Progenitor cell of endocrine pancreas (in vitro differentiated cells): ENCODE measurements around the gene C22orf31. TPM values are rescaled to one million over a fixed set of nuclear protein-coding genes. Genes with fewer than 3 reads are reported as not detected.

ENCODE experiments used
- DNase-seq: peaks from one replicate; pipeline ENCODE4 v3.0.0; 2021; ENCODE audit warnings: low spot score; ENCODE audit not compliant: unreplicated experiment
- H3K27ac Mint-ChIP-seq: 2 replicates; pipeline ENCODE4 v1.8.0; 2021; ENCODE audit warnings: mild to moderate bottlenecking, moderate library complexity, mixed read lengths
- H3K27me3 Mint-ChIP-seq: 2 replicates; pipeline ENCODE4 v1.8.0; 2021; ENCODE audit warnings: mixed read lengths
- H3K36me3 Mint-ChIP-seq: 2 replicates; pipeline ENCODE4 v1.8.0; 2022; ENCODE audit warnings: mixed read lengths; ENCODE audit not compliant: insufficient read depth
- H3K4me1 Mint-ChIP-seq: 2 replicates; pipeline ENCODE4 v1.8.0; 2021; ENCODE audit warnings: low read depth, mixed read lengths
- H3K4me3 Mint-ChIP-seq: 2 replicates; pipeline ENCODE4 v1.8.0; 2021; ENCODE audit warnings: low read depth, mild to moderate bottlenecking, moderate library complexity, mixed read lengths
- H3K9me3 Mint-ChIP-seq: 2 replicates; pipeline ENCODE4 v1.8.0; 2021; ENCODE audit warnings: low read depth, mixed read lengths
- CTCF ChIP-seq: fragments of 200-600 bp; sonication (generic); IDR thresholded peaks from one replicate; pipeline ENCODE4 v1.5.0; 2021; ENCODE audit warnings: antibody characterized with exemption, mild to moderate bottlenecking; ENCODE audit not compliant: unreplicated experiment
- total RNA-seq: library from RNA; stranded (reverse); gene quantifications from 2 replicates; pipeline ENCODE4 v1.2.1, GENCODE V29; 2021

Gene C22orf31
- total RNA-seq, 1 donor from 2014 or later, result not detected

GRCh38 chr22:29054251-29054767 lies 7.3 kb downstream of the C22orf31 start:
- no peak overlapping the region for H3K4me3 Mint-ChIP-seq
- H3K36me3 Mint-ChIP-seq, result peaks cover 3% of the 10 kb centered on the region
- DNase-seq, result no peak
- TF ChIP-seq CTCF, result no peak
- peaks cover 24% of the 10 kb centered on the region for H3K27me3 Mint-ChIP-seq
- no peaks in the 10 kb centered on the region for H3K9me3 Mint-ChIP-seq
- H3K4me1 Mint-ChIP-seq, result peaks cover 8% of the 10 kb centered on the region
- no peak overlapping the region for H3K27ac Mint-ChIP-seq

- Mint-ChIP-seq H3K9me3 (no peaks in the 10 kb centered on the region), H3K27ac (no peak overlapping the region), H3K4me3 (no peak overlapping the region), H3K36me3 (peaks cover 3% of the 10 kb centered on the region), H3K4me1 (peaks cover 8% of the 10 kb centered on the region), H3K27me3 (peaks cover 15% of the 10 kb centered on the region)
- TF ChIP-seq CTCF, result no peak
- DNase-seq, result no peak
Observed at GRCh38 chr22:29053048-29053702, 8.5 kb downstream of the C22orf31 start.

GRCh38 chr22:29050457-29050856 lies 11.2 kb downstream of the C22orf31 start:
- H3K27ac Mint-ChIP-seq, result no peak overlapping the region
- peaks cover 7% of the 10 kb centered on the region for H3K36me3 Mint-ChIP-seq
- DNase-seq, result no peak
- peaks cover 10% of the 10 kb centered on the region for H3K27me3 Mint-ChIP-seq
- H3K4me1 Mint-ChIP-seq, result peaks cover 6% of the 10 kb centered on the region
- no peak overlapping the region for H3K4me3 Mint-ChIP-seq
- no peaks in the 10 kb centered on the region for H3K9me3 Mint-ChIP-seq
- no peak for TF ChIP-seq CTCF

- Mint-ChIP-seq H3K9me3 (no peaks in the 10 kb centered on the region), H3K27me3 (peaks cover 5% of the 10 kb centered on the region), H3K4me3 (no peak overlapping the region), H3K36me3 (peaks cover 6% of the 10 kb centered on the region), H3K27ac (no peak overlapping the region), H3K4me1 (peaks cover under 1% of the 10 kb centered on the region)
- no peak for TF ChIP-seq CTCF
- DNase-seq, result no peak
Observed at GRCh38 chr22:29049655-29050263, 11.9 kb downstream of the C22orf31 start.

GRCh38 chr22:29048822-29049654 lies 12.6 kb downstream of the C22orf31 start:
- Mint-ChIP-seq H3K4me3 (no peak overlapping the region), H3K27me3 (peaks cover 3% of the 10 kb centered on the region), H3K27ac (no peak overlapping the region), H3K36me3 (peaks cover 7% of the 10 kb centered on the region), H3K4me1 (no peaks in the 10 kb centered on the region), H3K9me3 (no peaks in the 10 kb centered on the region)
- DNase-seq, result no peak
- no peak for TF ChIP-seq CTCF
